Colonic mucosa (tissue), 4 donors: Measurements from ENCODE around the gene GPR108. TPM values are rescaled to one million over a fixed set of nuclear protein-coding genes. Genes with fewer than 3 reads are reported as not detected.
A peak's percentile ranks its signal among the peaks of the same experiment; 100 is the strongest.

Experiments used
- DNase-seq: peaks from one replicate; pipeline ENCODE4 v3.0.0-alpha.2; 2020
- H3K27ac ChIP-seq: fragments of 200-600 bp; one replicate; pipeline ENCODE4 v1.8.0; 2021
- H3K27me3 ChIP-seq: fragments of 200-600 bp; one replicate; pipeline ENCODE4 v1.8.0; 2021
- H3K36me3 ChIP-seq: fragments of 200-600 bp; one replicate; pipeline ENCODE4 v1.8.0; 2021
- H3K4me1 ChIP-seq: fragments of 200-600 bp; one replicate; pipeline ENCODE4 v1.8.0; 2021; ENCODE audit warnings: mild to moderate bottlenecking
- H3K4me3 ChIP-seq: fragments of 200-600 bp; one replicate; pipeline ENCODE4 v1.8.0; 2021
- H3K9ac ChIP-seq, 2 donors: one replicate each; pipeline ENCODE4 v1.7.0; 2013; ENCODE audit warnings: control low read depth in 2 of 2, low read depth in 2 of 2, low read length in 2 of 2
- H3K9me3 ChIP-seq: fragments of 200-600 bp; one replicate; pipeline ENCODE4 v1.8.0; 2021
- intact Hi-C: fragments of 100-400 bp; cut with DNase I; formaldehyde crosslinking; loops from one replicate; pipeline ENCODE4 v1.14.1; 2022
- total RNA-seq, 2 donors: library from RNA; stranded (reverse); fragmentation: NEBNext Ultra II Directional in 1 of 2; extraction: Animal tissue kit (Norgen Biotek cat#: 25700) in 1 of 2; gene quantifications; one replicate each; pipeline ENCODE4 v1.2.1, GENCODE V29; 2021
- TF ChIP-seq, protein P1 (sequence below): fragments of 200-600 bp; IDR thresholded peaks from one replicate; pipeline ENCODE4 v1.8.0; 2022; ENCODE audit warnings: antibody characterized with exemption, mild to moderate bottlenecking
- donor health status: healthy.
- donor health status: DM: no; HTN: no; CAD: no.
- donor health status: DM: no; HTN: no; CAD: no.

GPR108 gene
- total RNA-seq, 2 donors from 2014 or later: 92.0 to 109 TPM

DNA sequence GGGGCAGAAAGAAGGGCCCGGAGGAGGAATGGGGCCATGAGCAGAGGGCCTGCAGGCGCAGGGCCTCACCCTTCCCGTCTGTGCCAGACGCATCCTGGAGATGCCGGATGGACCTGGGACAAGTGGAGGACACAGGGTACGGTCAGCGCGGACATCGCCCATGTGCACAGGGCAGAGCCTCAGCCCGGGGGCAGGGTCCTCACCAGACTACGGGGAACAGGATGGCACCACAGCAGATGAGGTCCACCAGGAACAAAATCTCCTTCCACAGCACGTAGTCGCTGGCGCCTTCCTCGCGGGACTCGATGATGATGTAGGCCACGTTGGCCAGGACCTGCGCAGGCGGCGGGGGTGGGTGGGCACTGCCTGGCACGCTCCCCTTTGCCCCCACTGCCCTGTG is 5.6 kb downstream of the GPR108 start:
- intact Hi-C loops: loop anchor here (5.0 kb wide), 1 partner anchor 130 kb away; no protein-coding TSS in a partner anchor
- H3K4me1 ChIP-seq: no peaks in the 10 kb centered on the region
- no peak overlapping the region for H3K27ac ChIP-seq
- H3K36me3 ChIP-seq: no peaks in the 10 kb centered on the region
- no peak overlapping the region for H3K4me3 ChIP-seq
- TF ChIP-seq, protein P1, sequence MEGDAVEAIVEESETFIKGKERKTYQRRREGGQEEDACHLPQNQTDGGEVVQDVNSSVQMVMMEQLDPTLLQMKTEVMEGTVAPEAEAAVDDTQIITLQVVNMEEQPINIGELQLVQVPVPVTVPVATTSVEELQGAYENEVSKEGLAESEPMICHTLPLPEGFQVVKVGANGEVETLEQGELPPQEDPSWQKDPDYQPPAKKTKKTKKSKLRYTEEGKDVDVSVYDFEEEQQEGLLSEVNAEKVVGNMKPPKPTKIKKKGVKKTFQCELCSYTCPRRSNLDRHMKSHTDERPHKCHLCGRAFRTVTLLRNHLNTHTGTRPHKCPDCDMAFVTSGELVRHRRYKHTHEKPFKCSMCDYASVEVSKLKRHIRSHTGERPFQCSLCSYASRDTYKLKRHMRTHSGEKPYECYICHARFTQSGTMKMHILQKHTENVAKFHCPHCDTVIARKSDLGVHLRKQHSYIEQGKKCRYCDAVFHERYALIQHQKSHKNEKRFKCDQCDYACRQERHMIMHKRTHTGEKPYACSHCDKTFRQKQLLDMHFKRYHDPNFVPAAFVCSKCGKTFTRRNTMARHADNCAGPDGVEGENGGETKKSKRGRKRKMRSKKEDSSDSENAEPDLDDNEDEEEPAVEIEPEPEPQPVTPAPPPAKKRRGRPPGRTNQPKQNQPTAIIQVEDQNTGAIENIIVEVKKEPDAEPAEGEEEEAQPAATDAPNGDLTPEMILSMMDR: no peak
- no peak for DNase-seq
- no peaks in the 10 kb centered on the region for H3K9me3 ChIP-seq
- no peak overlapping the region for H3K9ac ChIP-seq
- no peaks in the 10 kb centered on the region for H3K27me3 ChIP-seq

DNA sequence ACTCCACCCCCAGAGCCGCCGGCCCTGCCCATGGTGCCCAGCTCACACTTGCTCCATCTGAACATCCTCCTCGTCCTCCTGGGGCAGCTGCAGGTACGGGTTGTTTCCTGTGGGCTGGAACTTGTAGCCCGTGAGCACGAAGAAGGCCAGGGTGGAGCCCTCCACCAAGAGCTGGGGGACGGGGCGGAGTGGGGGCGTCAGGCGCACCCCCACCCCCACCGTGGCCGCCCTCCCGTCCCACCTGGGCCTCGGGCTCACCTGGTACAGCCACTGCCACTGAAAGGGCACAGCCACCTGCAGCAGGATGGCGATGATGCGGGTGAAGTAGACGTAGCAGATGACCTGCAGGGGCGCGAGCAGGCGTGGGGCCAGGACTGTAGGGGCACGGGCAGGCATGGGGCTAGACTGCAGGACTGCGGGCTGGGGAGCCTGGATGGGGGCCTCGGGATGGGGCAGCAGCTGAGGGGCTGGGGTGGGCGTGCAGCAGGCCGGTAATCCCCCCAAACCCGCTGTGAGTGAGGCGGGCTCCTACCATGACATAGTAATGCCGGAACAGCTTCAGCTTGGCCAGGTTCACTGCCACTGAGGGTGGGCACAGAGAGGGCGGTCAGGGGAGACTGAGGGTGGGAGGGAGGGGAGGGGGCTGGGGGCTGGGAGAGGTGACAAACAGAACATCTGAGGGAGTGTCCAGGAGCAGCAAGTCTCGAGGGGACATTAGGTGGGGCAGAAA is 6.3 kb downstream of the GPR108 start:
- H3K9ac ChIP-seq: peak overlapping the region in 1 of 2 donors; percentile 19
- H3K9me3 ChIP-seq: no peaks in the 10 kb centered on the region
- TF ChIP-seq, protein P1: no peak
- H3K27ac ChIP-seq: no peak overlapping the region
- intact Hi-C loops: loop anchor here (5.0 kb wide), 1 partner anchor 131 kb away; no protein-coding TSS in a partner anchor
- H3K4me3 ChIP-seq: no peak overlapping the region
- H3K36me3 ChIP-seq: no peaks in the 10 kb centered on the region
- no peaks in the 10 kb centered on the region for H3K4me1 ChIP-seq
- H3K27me3 ChIP-seq: no peaks in the 10 kb centered on the region
- no peak for DNase-seq

DNA sequence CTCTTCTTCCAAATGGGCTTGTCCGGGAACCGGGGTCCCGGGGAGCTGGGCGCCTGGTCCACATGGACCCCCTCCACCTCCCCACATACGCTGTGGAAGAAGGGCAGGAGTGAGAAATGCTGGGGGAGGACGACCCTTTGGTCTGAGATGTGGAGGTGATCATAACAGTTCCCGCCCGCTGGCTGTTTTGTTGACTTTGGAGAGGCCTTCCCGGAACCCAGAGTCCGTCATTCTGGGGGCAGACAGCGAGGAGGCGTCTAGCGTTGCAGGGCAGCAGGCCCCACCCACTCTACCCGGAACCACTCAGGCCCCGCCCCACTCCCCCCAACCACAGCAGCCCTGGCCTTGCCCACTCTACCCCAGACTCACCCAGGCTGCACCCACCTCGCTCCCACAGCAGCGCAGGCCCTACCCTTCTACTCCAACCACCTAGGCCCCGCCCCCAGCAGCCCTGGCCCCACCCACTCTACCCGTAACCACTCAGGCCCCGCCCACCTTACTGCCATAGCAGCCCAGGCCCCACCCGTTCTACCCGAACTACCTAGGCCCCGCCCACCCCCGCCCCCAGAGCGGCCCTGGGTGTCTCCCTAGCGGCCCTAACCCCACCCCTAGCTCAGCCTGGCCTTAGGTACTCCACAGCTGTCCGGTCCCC is 7.1 kb downstream of the GPR108 start:
- peak; percentile 97 for DNase-seq
- H3K4me3 ChIP-seq: peak overlapping the region; percentile 20
- H3K4me1 ChIP-seq: no peaks in the 10 kb centered on the region
- H3K9me3 ChIP-seq: no peaks in the 10 kb centered on the region
- TF ChIP-seq, protein P1: no peak
- intact Hi-C loops: loop anchor here (5.0 kb wide), 1 partner anchor 132 kb away; no protein-coding TSS in a partner anchor
- H3K9ac ChIP-seq: peak overlapping the region in 1 of 2 donors; percentile 59
- H3K27me3 ChIP-seq: no peaks in the 10 kb centered on the region
- no peaks in the 10 kb centered on the region for H3K36me3 ChIP-seq
- peak overlapping the region; percentile 40 for H3K27ac ChIP-seq

DNA sequence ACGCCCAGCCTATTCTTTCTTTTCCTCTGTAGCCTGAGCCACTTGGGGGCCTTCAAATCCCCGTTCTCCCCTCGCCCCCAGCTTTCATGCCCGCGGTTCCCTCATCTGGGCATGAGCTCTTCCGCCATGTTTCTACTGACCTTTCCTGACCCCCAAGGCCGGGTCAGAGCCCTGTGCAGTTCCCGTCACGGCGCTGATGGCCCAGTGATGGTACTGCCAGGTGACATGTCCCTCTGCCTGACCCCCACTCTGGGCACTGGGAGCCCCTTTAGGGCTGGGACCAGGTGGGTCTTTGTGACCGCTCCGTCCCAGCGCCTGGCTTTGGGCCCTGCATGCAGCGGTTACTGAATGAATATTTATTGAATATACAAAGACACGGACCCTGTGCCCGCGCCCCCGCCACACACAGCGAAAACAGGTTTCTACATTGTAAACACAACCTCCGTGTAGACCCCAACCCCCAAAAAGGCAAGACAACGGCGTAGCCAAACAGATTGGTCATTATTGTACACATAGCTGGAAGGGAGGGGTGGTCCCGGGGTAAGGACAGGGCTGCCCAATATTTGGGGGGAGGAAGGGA is 7.7 kb downstream of the GPR108 start:
- H3K27ac ChIP-seq: peak overlapping the region; percentile 40
- intact Hi-C loops: loop anchor here (5.0 kb wide), 1 partner anchor 133 kb away; no protein-coding TSS in a partner anchor
- no peaks in the 10 kb centered on the region for H3K9me3 ChIP-seq
- peak overlapping the region in 1 of 2 donors; percentile 59 for H3K9ac ChIP-seq
- H3K36me3 ChIP-seq: no peaks in the 10 kb centered on the region
- DNase-seq: no peak
- H3K4me1 ChIP-seq: no peaks in the 10 kb centered on the region
- no peaks in the 10 kb centered on the region for H3K27me3 ChIP-seq
- H3K4me3 ChIP-seq: peak overlapping the region; percentile 20
- TF ChIP-seq, protein P1: no peak

DNA sequence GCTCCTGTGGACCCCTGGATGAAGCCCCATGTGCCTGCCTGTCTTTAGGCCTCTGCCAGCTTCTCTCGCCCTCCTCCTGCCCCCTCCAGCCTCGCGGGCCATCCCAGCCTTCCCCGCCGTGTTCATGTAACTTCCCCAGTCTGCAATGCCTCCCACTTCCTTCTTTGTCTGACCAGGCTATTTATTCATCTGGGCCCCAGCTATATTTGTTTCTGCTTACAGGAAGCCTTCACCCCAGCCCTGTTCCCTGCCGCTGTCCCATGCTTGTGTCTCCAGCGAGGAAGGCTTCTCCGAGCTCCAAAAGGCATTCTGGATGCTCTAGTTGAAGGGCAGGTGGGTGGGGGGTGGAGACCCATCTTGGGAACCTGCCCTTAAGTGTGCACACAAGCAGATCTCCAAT is 9.0 kb downstream of the GPR108 start:
- Histone ChIP-seq H3K27ac (no peak overlapping the region), H3K36me3 (no peaks in the 10 kb centered on the region), H3K4me3 (no peak overlapping the region), H3K27me3 (no peaks in the 10 kb centered on the region), H3K9ac (no peak overlapping the region), H3K4me1 (no peaks in the 10 kb centered on the region), H3K9me3 (no peaks in the 10 kb centered on the region)
- intact Hi-C loops: no loop called here
- no peak for DNase-seq
- TF ChIP-seq, protein P1: no peak
